Stimulated activated CD8-positive, alpha-beta memory T cell treated with anti-CD3 and anti-CD28 coated beads, Interleukin-2, amount 100 ng/mL, for 48 hours (primary cell): ENCODE measurements around the gene RNFT2.
A peak's percentile ranks its signal among the peaks of the same experiment; 100 is the strongest.

Experiments
- DNase-seq, 2 donors: peaks; one replicate each; pipeline ENCODE4 v3.0.0-alpha.2; 2020; ENCODE audit warnings: low read depth in 2 of 2

Gene RNFT2

DNA sequence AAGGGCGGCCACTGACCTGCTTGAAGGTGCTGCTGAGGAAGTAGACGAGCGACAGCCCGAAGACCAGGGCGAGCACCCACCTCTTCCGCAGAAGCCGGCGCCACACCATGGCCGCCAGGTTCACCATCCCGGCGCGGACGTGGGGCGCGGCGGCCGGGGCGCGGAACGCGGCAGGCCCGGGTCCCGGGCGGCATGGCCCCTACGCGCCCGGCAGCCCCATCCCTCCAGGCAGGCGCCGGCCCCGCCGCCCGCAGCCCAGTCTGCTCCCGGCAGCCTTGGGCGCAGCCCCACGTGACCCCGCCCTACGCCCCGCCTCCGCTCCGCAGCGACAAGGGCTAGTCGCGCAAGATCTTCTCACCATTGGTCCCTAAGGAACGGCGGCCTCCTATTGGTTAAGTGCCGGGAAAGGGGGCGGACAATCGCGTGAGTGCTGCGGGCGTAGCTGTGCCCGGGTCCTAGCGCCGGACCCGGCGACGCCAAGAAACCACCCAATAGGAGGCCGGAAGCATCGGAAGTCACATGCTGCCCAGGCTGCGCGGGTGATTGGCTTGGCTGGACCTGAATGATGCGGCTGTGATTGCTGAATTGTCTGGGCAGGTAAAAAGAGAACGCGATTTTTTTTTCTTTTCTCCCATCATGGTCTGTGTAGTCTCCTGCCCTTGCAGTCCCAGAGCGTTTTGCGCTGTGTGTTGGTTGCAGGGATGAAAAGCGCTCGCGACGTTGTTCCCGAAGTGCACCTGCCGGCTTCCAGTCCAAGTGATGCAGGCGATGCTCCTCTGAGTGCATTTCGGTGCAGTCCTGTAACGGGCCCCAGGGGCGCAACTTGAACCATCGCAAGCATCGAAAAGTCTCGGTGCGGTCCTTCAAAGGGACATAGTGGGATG lies at the start of gene RNFT2, which contains the start of gene SPRING1:
Gene RNFT2 (plus strand): TSS at position 542 of the 884 bp plus-strand sequence. CDS start 2,183 bp downstream, outside the sequence.
Gene SPRING1 (minus strand): TSS at position 296 of the 884 bp plus-strand sequence. CDS start 169 bp downstream, at position 127.
- DNase-seq: peak; percentile 95 to 98

DNA sequence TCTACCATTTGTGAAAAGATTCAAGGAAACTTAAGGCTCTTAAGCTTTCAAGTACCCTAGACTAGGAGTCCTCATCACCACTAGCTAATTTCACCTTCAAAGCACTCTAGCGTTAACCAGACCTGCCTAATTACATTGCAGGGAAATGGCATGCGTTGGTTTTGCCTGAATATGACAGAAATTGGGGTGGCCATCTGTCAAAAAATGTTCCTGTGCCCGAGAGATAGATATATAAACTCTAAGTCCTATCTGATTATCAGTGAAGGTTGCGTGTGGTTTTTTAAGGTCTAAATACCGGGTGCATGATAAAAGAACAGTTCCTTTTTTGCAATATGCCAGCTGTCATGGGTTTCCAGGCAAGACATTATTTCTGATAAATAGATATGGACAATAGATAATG lies 48.6 kb upstream of the RNFT2 start:
- no peak for DNase-seq

GRCh38 chr12:116689979-116690744 lies 48.0 kb upstream of the RNFT2 start:
- DNase-seq: no peak

GRCh38 chr12:116691205-116691604 lies 46.9 kb upstream of the RNFT2 start:
- no peak for DNase-seq

DNA sequence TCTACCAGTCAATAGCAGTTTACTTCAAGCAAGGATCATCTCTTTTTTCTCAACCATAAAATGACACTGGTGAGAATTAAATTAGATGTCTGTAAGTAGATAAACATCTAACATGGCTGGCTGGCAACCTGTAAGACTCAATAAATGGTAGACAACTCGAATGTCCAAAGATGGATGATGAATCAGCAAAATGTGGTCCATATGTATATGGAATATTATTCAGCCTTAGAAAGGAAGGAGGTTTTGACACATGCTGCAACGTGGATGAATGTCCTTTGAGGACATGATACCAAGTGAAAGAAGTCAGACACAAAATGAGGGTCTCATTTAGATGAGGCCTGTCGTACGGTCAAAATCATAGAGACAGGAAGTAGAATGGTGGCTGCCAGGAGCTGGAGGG lies 46.5 kb upstream of the RNFT2 start:
- DNase-seq: no peak

DNA sequence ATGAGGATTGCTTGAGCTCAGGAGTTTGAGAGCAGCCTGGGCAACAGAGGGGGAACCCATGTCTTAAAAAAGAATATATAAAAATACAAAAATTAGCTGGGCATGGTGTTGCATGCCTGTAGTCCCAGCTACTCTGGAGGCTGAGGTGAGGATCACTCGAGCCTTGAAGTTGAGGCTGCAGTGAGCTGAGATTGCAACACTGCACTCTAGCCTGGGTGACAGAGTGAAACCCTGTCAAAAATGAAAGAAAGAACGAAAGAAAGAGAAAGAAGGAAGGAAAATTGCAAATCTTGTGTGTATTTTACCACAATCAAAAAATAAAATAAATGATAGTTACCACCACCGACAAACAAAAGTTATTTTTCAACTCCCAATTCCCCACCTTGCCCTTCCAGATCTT lies 45.5 kb upstream of the RNFT2 start:
- no peak for DNase-seq

DNA sequence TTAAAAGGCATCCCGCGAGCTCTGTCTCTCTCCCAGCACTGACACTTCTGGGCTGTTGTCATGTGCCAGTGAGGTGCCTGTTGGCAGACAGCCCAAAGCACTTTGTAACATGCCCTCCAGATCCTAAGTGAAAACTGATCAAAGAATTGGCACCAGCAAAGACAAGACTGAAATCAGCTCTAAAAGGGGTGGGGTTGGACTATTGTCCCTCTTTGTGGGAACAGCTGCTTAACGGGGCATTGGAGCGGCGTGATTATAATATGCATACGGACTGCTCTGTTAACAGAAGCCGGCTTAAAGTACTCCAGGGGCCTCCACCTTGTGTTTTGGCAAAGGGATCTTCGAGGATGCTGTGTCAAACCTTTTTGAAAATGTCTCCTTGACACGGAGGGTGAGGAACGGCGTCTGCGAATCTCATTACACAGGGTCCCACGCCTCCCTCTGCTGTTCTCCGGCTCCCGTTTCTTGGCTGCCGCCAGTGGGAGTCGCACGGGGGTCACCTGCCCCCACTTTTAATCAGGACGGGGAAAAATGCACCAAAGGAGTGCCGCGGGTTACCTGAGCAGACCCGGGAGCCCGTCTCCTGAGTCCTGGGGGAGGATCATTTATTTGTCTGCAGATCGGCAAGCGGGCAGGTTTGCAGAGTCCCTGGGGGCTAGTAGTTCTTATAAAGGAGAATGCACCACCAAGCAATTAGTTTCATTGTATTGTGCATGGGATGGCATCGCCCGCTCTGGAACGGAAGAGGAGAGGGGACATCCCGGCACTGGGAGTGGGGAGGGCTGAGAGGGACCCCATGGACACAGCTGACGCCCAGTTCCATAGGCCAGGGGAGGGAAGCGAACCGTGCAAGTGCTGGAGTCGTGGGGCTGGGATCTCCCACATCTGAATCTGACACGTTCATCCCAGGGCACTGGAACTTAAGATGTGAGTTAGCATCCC lies 44.6 kb upstream of the RNFT2 start:
- no peak for DNase-seq

GRCh38 chr12:116694653-116695463 lies 43.3 kb upstream of the RNFT2 start:
- DNase-seq: no peak

DNA sequence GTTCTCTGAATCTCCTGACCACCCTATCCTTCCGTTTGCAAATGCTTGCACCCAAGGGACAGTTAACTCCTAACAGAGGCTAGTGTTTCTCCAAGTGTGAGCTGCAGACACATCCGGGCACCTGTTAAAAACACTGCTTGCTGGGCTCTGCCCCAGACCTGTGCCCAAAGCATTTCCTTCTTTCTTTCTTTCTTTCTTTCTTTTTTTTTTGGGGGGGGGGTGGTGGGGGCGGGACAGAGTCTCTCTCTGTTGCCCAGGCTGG lies 42.7 kb upstream of the RNFT2 start:
- DNase-seq: no peak

DNA sequence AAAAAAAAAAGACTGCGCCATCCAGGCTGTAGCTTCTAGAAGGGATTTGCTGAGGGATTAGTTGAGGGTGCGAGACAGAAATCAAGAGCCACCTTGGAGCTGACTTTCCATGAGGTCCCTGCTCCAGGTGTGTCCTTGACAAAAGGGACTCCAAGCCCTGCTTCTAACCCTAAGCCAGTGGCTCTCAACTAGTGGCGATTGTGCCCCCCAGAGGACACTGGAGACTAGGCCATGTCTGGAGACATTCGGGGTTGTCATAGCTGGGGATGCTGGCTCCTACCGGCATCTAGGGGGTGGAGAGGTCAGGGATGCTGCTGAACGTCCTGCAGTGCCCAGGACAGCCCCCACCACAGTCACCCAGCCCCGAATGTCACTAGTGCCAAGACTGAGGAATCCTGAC lies 40.8 kb upstream of the RNFT2 start:
- no peak for DNase-seq

GRCh38 chr12:116697716-116698115 lies 40.4 kb upstream of the RNFT2 start:
- no peak for DNase-seq

- DNase-seq: no peak
Measured at GRCh38 chr12:116698116-116698515, 40.0 kb upstream of the RNFT2 start.

DNA sequence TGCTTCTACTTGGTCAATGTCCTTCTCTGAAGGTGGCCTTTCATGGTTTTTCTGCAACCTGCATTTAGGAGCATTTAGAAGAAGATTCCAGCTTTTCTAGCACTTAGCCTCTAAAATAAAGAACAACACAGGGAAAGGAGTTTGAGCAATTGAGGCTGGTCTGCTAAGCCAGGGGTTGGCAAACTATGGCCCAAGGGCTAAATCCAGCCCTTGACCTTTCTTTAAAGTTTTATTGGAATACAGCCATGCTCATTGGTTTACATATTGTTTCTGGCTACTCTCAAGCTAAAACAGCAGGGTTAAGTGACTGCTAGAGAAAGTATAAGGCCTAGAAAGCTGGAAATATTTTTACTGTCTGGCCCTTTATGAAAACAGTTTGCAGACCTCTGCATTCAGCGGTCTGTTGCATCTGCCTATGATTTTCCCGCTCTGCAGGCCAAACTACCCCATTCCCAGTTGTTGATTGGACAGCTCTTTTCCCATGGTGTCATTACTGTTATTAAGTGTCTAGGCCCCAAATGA lies 39.5 kb upstream of the RNFT2 start:
- DNase-seq: no peak

DNA sequence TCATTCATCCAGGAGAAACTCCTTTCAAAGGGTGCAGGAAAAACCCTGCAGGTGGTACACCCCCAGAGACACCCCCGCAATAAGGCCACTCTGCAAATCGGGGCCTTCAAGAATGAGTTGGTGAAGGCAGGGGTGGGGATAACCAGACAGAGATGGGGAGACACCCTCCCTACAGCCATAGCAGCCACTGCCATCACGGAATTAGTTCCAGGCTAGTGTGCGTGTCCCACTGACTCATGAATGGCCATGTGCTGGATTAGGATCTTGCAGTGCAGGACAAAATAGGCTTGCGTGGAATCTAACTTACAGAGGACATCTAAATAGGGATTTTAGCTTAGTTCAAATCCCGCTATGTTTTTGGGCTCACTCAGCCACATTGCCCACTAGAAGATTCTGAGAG lies 38.0 kb upstream of the RNFT2 start:
- DNase-seq: no peak

GRCh38 chr12:116701432-116701831 lies 36.7 kb upstream of the RNFT2 start:
- DNase-seq: no peak

GRCh38 chr12:116703214-116703795 lies 34.8 kb upstream of the RNFT2 start:
- DNase-seq: peak; percentile 30 to 53

DNA sequence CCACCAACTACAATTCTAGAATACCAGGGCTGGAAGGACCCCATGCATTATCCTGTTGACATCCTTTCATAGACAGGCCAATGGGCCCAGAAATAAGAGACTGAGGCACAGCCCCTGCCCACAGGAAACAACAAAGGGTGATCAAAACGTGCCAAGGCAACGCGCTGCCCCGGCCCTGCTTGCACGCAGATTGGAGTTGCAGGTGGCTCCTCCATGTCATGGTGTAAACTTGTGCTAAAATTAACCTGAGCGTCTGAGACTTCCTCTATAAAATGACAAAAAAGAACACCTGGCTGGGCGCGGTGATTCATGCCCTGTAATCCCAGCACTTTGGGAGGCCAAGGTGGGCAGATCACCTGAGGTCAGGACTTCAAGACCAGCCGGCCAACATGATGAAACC lies 30.4 kb upstream of the RNFT2 start:
- DNase-seq: no peak

DNA sequence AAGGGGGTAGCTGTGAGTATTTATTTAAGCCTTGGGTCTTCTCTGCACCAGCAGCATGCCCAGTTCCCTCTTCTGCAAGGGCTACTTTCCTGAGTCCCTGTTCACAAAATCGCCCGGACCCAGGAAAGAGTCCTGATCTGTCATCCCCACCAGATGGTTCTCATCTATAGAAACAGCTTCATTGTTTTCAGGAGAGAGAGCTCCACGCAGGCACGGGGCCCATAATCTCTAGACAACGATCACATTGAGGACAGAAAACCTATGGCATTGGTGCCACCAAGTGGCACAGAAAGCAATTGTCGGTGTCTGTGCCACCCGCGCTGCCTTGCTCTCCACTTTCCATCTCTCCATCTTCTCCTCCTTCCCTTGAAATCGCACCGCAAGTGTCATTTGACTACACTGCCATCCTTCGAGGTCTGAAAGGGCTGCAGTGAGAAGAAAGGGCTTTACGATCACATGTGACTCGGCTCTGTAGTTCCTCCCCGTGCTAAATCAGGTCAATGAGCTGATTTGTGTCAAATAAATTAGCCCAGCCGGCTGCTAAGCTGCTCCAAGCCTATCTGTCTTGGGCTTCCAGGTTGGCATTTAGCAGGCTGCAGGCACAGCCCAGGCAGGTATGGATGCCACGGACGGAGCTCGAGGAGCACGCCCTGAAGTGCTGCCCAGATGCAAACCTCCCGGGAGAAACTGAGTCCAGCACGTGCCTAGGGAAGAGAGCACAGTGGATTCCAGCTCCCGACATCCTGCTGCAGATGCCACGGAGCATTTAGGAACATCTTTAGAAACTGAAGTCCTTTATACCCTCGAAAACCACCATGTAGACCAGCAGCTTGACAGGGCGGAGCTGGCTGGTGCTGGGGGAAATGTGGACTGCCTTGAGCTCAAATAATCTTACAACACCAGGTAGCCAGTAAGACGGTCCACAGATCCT lies 29.0 kb upstream of the RNFT2 start:
- peak in 1 of 2 donors; percentile 12 for DNase-seq

DNA sequence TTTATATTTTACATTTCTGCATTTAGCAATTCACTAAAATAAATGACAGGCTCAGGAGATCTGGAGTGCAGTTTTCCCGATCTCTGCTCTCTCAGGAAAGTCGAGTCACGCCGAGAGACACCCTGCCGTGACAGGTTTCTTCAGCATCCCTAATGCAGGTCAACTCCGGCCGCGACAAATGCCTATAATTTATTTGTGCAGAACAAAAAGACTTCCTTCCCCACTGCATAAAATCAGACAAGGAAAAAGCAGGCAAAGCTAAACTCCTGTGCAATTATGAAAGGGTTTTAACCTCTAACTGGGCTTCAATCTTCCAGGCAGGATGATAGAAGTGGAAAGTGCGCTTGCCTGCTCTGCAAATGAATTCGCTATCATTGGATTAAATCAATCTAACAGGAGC lies 28.3 kb upstream of the RNFT2 start:
- no peak for DNase-seq
